ENCODE data around the gene B4GALT1. TPM values are rescaled to one million over a fixed set of nuclear protein-coding genes. Genes with fewer than 3 reads are reported as not detected.
A peak's percentile ranks its signal among the peaks of the same experiment; 100 is the strongest.

B4GALT1 gene
- total and polyA plus RNA-seq, 2 experiments from 2014 or later, result 74.3 to 140 TPM

DNA sequence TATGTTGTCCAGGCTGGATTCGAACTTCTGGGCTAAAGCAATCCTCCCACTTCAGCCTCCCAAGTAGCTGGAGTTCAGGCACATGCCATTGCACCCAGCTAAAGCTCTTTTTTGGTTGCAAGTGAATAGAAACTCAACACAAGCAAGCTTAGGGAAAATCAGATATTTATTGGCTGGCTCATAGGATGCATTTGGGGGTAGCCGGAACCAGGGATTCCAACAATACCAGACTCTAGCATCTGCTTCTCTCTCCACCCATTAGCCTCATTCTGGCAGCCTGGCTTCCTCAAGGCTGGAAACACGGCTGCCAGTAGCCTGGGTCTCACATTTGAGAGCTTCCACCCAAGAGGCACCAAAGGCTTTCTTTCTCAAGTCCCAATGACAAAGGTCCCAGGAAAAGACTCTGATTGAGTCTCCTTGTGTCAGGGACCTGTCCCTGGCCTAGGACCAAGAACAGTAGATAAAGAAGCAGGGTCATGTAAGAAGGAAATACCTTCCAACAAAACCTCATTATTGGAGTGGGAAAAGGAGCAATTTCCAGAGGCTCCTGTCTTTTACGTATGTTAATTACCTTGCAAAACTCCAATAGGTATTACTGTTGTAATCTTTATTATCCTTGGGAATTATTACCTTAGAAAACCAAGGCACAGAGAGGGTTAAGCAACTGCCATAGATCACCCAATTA is 23.0 kb upstream of the B4GALT1 start:
- Histone ChIP-seq H3K27ac (no peak overlapping the region), H3K27me3 (replicated peaks; ENCODE audit: insufficient read depth) (no peaks in the 10 kb centered on the region), H3K9me3 (ENCODE audit: low read depth) (no peaks in the 10 kb centered on the region), H3K4me3 (no peak overlapping the region), H3K4me1 (ENCODE audit: insufficient read depth) (peaks cover 23% of the 10 kb centered on the region), H3F3A (ENCODE audit: insufficient read depth) (peaks cover 18% of the 10 kb centered on the region), H3K9ac (no peak overlapping the region), H3K9me2 (ENCODE audit: insufficient read depth) (no peaks in the 10 kb centered on the region), H4K20me1 (ENCODE audit: insufficient read depth) (no peaks in the 10 kb centered on the region), H3K36me3 (ENCODE audit: low read depth) (no peaks in the 10 kb centered on the region), H3K4me2 (ENCODE audit: unreplicated experiment) (no peak overlapping the region), H3K79me2 (ENCODE audit: insufficient read depth) (no peaks in the 10 kb centered on the region), H2AFZ (no peak overlapping the region)
- no peak for DNase-seq
- TF ChIP-seq EZH2phosphoT487 (IDR thresholded peaks at IDR 0.05; ENCODE audit: insufficient read depth, low read depth), result no peak
- no peak for TF ChIP-seq EZH2 (IDR thresholded peaks at IDR 0.05; ENCODE audit: insufficient read depth, poor library complexity, severe bottlenecking)
- WGBS, 2 experiments (ENCODE audit: low coverage in 1 of 2, low lambda C conversion rate in 2 of 2, missing lambda C conversion rate in 2 of 2), result 53 to 64% methylated on average over 4 of the region's 4 CpGs
- in situ Hi-C loops (cut with MboI), result no loop called here

DNA sequence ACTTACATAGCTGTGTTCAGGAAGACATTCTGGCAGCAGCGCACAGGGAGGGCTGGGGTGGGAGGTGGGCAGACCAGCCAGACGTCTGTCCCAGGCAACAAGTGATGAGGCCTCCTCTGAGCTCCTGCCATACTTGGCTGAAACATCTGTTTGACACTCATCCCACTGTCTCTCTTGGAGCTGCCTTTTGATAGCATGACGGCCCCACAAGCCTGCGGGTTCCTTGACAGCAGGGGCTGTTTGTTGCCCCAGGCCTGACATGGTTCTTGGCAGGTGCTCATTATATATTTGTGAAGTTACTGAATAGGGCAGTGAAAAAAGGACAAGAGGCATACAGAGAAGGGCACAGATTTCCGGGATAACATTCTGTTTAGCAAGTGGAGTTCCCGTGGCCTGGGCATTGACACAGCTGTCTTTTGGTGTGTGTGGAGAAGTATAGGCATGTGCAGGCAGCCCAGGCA is 22.2 kb upstream of the B4GALT1 start:
- H3K9me3 ChIP-seq (ENCODE audit: low read depth), result no peaks in the 10 kb centered on the region
- no peaks in the 10 kb centered on the region for H3K79me2 ChIP-seq (ENCODE audit: insufficient read depth)
- 36 to 40% methylated on average over 6 of the region's 6 CpGs for WGBS, 2 experiments (ENCODE audit: low coverage in 1 of 2, low lambda C conversion rate in 2 of 2, missing lambda C conversion rate in 2 of 2)
- H4K20me1 ChIP-seq (ENCODE audit: insufficient read depth), result no peaks in the 10 kb centered on the region
- H3K9ac ChIP-seq, result no peak overlapping the region
- H3K9me2 ChIP-seq (ENCODE audit: insufficient read depth), result no peaks in the 10 kb centered on the region
- DNase-seq, result peak; percentile 9
- no peaks in the 10 kb centered on the region for H3K36me3 ChIP-seq (ENCODE audit: low read depth)
- no peak overlapping the region for H3K4me3 ChIP-seq
- in situ Hi-C loops (cut with MboI), result no loop called here
- no peak overlapping the region for H3K27ac ChIP-seq
- H3K4me1 ChIP-seq (ENCODE audit: insufficient read depth), result peaks cover 31% of the 10 kb centered on the region
- no peaks in the 10 kb centered on the region for H3K27me3 ChIP-seq (replicated peaks; ENCODE audit: insufficient read depth)
- H2AFZ ChIP-seq, result no peak overlapping the region
- H3F3A ChIP-seq (ENCODE audit: insufficient read depth), result peaks cover 18% of the 10 kb centered on the region
- H3K4me2 ChIP-seq (ENCODE audit: unreplicated experiment), result no peak overlapping the region
- TF ChIP-seq EZH2 (IDR thresholded peaks at IDR 0.05; ENCODE audit: insufficient read depth, poor library complexity, severe bottlenecking) (no peak), EZH2phosphoT487 (IDR thresholded peaks at IDR 0.05; ENCODE audit: insufficient read depth, low read depth) (no peak)

DNA sequence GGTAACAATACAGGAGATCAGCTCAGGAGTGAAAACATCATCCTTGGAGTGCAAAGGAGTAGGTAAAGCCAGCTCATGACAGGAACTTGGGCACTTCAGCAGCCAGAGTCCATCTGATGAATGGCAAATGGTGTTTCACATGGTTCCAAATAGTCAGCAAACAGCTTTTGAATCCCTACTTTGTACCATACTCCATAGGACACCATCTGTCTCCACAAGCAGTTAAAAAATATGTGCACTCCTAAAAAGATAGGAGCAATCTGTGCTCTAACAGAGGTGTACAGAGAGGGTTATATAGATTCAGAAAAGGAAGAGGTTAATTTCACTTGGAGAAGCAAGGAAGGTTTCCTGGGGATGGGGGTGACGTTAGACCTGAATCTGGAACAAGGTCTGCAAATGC is 21.6 kb upstream of the B4GALT1 start:
- H2AFZ ChIP-seq, result no peak overlapping the region
- no peak for TF ChIP-seq EZH2phosphoT487 (IDR thresholded peaks at IDR 0.05; ENCODE audit: insufficient read depth, low read depth)
- no peak for TF ChIP-seq EZH2 (IDR thresholded peaks at IDR 0.05; ENCODE audit: insufficient read depth, poor library complexity, severe bottlenecking)
- 80 to 90% methylated on average over 1 of the region's 1 CpG for WGBS, 2 experiments (ENCODE audit: low coverage in 1 of 2, low lambda C conversion rate in 2 of 2, missing lambda C conversion rate in 2 of 2)
- in situ Hi-C loops (cut with MboI), result no loop called here
- H3K9ac ChIP-seq, result no peak overlapping the region
- peaks cover 32% of the 10 kb centered on the region for H3K4me1 ChIP-seq (ENCODE audit: insufficient read depth)
- H3K79me2 ChIP-seq (ENCODE audit: insufficient read depth), result no peaks in the 10 kb centered on the region
- H3K9me2 ChIP-seq (ENCODE audit: insufficient read depth), result no peaks in the 10 kb centered on the region
- H3F3A ChIP-seq (ENCODE audit: insufficient read depth), result peaks cover 18% of the 10 kb centered on the region
- H4K20me1 ChIP-seq (ENCODE audit: insufficient read depth), result no peaks in the 10 kb centered on the region
- H3K36me3 ChIP-seq (ENCODE audit: low read depth), result no peaks in the 10 kb centered on the region
- H3K9me3 ChIP-seq (ENCODE audit: low read depth), result no peaks in the 10 kb centered on the region
- DNase-seq, result no peak
- no peak overlapping the region for H3K27ac ChIP-seq
- H3K4me2 ChIP-seq (ENCODE audit: unreplicated experiment), result no peak overlapping the region
- no peak overlapping the region for H3K4me3 ChIP-seq
- H3K27me3 ChIP-seq (replicated peaks; ENCODE audit: insufficient read depth), result no peaks in the 10 kb centered on the region

DNA sequence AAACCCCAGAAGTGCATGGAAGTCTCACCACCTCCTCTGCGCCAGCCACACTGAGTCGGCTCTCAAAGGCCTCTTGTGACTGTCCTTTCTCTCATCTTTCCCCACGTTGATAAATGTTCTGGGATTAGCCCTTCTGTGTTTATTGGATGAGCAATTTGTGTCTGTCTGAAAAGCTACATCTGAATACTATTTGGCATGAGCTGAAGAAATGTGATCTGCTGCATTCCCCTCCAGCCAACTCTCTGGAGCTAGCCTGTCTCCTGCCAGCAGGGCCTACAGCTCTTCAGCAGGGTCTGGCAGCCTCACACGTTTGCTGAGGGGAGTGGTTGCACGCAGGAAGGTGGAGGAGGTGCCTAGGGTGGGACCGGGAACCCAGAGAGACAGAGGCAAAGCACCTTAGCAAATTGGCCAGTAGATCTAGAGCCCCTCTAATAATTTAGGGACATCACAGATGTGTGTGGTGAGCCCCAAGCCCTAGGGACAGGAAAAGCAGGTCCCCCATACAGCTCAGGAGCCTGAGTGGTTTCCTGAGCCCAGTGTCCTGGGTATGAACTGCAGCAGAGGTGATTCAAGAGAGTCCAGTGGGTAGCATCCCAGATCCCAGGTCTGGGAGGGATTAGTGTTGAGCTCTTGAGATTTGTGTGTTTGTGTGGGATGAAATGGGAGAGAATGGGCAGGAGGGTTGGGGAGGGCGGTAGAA is 20.5 kb upstream of the B4GALT1 start:
- peak overlapping the region; percentile 28 for H3K4me2 ChIP-seq (ENCODE audit: unreplicated experiment)
- no peaks in the 10 kb centered on the region for H3K36me3 ChIP-seq (ENCODE audit: low read depth)
- H3K4me3 ChIP-seq, result no peak overlapping the region
- H3K27ac ChIP-seq, result peak overlapping the region; percentile 62
- H3K4me1 ChIP-seq (ENCODE audit: insufficient read depth), result peaks cover 32% of the 10 kb centered on the region
- 21 to 24% methylated on average over 7 of the region's 7 CpGs for WGBS, 2 experiments (ENCODE audit: low coverage in 1 of 2, low lambda C conversion rate in 2 of 2, missing lambda C conversion rate in 2 of 2)
- no peaks in the 10 kb centered on the region for H3K27me3 ChIP-seq (replicated peaks; ENCODE audit: insufficient read depth)
- no peaks in the 10 kb centered on the region for H3K79me2 ChIP-seq (ENCODE audit: insufficient read depth)
- TF ChIP-seq EZH2 (IDR thresholded peaks at IDR 0.05; ENCODE audit: insufficient read depth, poor library complexity, severe bottlenecking), result no peak
- 0 out of 2 replicates have a peak, but pooled peaks have one; percentile 34 for TF ChIP-seq EZH2phosphoT487 (IDR thresholded peaks at IDR 0.05; ENCODE audit: insufficient read depth, low read depth)
- no peaks in the 10 kb centered on the region for H3K9me3 ChIP-seq (ENCODE audit: low read depth)
- H2AFZ ChIP-seq, result peak overlapping the region; percentile 59
- no peaks in the 10 kb centered on the region for H4K20me1 ChIP-seq (ENCODE audit: insufficient read depth)
- no peaks in the 10 kb centered on the region for H3K9me2 ChIP-seq (ENCODE audit: insufficient read depth)
- peak overlapping the region; percentile 45 for H3K9ac ChIP-seq
- in situ Hi-C loops (cut with MboI), result no loop called here
- peaks cover 18% of the 10 kb centered on the region for H3F3A ChIP-seq (ENCODE audit: insufficient read depth)
- peak; percentile 88 for DNase-seq
